NCI-H2081 (cell line): ENCODE results near the gene TUBA3E.
"Not testable (repeated sequence)": the region's sequence is repeated elsewhere in the genome, so short reads cannot be mapped to it uniquely, and the experiment has no call there.

Source experiments
- DNase-seq, 2 experiments: peaks; one replicate each; lab custom pipeline; 2025; lab: John Stamatoyannopoulos, UW

The TUBA3E gene

DNA sequence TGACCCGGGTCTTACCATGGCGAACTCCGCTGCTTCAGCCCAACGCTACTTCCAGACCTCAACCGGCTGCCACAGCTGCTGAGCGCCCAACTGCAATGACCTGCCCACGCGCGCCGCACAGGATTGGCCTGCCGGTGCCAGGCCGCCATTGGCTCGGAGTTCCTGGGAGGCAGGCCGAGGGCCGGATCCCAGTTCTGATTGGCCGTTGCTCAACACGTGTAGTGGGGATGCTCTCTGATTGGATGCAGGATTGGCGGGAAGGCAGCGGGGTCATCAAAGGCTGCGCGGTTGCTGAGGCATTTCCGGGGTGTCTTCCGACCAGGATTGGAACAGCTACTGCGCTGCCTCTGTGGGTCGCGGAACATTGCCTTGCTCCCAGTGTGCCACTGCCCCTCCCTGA lies at the start of gene TUBA3E:
TUBA3E (minus strand) TSS at position 97 of the 400 bp plus-strand sequence; CDS start at position 18, 79 bp downstream.
- DNase-seq: no peak

DNA sequence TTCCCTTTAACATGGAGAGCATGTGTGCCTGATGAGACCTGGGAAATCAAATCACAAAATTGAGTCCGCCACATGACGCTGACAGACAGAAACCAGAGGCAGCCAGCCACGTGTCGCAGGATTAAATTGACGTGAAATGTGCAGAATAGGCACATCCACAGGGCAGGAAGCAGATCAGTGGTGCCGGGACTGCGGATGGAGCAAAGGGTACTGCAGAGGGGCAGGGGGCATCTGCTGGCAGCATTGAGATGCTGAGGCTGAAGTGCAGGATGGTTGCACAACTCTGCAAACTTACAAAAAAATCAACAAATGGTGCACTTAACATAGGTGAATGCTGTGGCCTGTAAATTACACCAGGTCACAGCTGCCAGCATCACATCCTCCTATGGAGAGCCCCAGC lies 48.2 kb upstream of the TUBA3E start:
- DNase-seq: no peak

DNA sequence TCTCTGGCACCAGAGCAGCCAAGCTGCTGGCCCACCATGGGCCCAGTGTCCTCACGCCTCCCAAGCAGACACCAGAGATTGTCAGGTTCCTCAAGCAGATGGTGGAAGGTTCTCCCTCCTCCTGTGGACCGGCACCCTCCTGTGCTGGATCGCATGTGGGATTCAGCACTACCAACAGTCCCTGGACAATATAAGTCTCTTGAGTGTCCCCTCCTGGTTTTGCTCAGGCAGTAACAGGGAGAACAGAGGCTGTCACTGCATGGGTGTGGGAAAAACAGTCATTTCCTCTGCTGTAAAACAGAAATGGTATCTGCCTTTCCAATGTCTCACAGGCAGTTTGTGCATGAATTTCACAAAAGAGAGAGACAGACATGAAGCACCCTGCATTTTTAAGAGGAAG lies 47.7 kb upstream of the TUBA3E start:
- DNase-seq: no peak

DNA sequence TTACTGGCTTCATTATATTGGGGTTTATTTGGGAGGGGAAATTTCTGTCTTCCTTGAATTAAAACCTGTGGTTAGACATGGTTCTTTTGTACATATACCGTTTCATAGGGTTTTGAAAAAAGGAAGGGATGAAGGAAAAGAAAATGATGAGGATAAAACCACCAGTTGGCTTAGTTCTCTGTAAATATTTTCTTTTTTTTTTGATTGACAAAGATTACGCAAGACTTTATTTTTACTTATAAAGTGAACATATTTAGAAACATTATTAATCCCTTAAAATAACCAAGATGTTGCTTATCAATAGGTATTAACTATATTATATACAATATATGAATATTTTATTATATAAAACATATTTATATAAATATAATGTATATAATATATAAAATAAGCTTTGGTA lies 45.1 kb upstream of the TUBA3E start:
- no peak for DNase-seq

DNA sequence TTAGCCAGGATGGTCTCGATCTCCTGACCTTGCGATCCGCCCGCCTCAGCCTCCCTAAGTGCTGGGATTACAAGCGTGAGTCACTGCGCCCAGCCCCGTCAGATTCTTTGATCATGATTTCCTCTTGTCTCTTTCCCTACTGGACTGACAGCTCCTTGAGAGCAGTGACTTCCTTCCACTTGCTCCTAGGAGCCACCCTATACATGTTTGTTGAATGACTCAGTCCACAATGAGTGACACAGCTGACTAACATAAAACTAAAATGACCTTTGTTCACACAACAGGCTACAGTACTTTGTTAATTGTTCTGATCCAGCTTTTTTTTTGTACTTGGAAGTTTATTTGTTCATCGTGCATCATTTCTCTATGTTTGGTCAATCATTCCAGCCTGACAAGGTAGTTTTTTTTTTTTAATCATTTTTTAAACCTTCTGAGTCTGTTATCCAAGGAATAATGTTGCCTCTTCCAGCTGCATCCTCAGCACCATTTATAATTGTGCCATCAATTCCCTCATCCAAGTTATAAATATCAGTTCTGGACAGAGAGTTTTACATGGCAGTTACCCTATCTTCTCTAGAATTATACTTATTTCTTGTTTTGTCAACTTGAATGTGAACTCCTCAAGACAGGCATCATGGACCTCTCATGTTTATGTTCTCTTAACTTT lies 42.9 kb upstream of the TUBA3E start:
- no peak for DNase-seq

DNA sequence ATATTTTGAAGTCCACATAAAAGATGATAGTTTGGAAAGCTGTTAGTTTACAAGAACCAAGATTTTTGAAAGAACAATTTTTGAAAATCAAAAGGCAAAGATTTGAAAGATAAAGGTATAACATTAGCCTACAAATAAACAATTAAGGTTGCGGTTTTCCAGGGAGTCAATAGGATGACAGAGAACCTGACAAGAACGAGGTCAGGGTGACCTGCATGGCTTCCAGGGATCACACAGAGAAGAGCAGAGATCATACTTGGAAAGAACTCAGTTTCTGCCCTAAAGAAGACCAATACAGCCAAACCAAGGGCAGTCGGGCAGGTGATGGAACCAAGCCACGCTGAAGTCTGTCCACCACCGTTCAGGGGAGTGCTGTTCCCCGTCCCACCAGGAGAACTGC lies 41.3 kb upstream of the TUBA3E start:
- DNase-seq: not testable (repeated sequence)

DNA sequence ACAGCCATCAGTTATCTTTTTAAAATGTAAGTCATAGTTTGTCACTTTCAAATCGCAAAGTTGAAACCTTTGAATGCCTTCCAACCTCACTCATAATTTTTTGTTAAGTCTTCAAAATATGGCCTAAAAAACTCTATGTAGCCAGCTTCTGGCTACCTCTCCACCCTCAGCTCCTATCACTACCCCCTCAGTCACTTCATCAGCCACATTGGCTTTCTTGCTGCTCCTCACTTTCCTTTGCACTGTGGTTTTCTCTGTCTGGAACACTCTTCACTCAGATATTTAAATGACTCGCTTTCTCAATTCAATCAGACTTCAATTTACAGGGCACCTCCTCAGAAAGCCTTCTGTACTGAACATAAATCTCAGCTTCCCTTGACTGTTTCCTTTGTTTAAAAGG lies 34.8 kb upstream of the TUBA3E start:
- not testable (repeated sequence) for DNase-seq

DNA sequence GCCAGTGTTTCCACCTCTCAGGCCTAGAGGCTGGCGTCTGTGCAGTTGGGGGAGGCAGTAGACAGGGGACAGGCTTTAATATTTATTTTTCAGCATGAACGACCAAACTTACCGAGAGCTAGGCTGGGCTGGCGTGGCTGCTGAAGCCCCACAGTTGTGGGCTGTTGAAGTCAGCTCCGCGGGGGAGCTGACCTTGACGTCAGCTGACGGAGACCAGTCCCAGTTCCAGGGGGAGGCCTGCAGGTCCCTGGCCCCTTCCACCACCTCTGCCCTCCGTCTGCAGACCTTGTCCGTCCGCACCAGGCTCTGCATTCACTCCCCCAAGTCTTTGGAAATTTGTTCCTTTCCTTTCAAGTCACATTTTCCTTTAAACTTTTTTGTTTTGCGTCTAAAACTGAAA lies 33.4 kb upstream of the TUBA3E start:
- DNase-seq: no peak

DNA sequence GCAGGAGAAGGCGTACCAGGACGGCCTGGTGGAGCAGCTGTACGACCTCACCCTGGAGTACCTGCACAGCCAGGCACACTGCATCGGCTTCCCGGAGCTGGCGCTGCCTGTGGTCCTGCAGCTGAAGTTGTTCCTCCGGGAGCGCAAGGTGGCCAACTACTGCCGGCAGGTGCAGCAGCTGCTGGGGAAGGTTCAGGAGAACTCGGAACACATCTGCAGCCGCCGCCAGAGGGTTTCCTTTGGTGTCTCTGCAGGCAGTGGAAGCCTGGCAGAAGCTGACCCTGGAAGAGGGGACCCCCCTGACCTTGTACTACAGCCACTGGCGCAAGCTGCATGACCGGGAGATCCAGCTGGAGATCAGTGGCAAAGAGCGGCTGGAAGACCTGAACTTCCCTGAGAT lies 32.7 kb upstream of the TUBA3E start:
- DNase-seq: not testable (repeated sequence)

DNA sequence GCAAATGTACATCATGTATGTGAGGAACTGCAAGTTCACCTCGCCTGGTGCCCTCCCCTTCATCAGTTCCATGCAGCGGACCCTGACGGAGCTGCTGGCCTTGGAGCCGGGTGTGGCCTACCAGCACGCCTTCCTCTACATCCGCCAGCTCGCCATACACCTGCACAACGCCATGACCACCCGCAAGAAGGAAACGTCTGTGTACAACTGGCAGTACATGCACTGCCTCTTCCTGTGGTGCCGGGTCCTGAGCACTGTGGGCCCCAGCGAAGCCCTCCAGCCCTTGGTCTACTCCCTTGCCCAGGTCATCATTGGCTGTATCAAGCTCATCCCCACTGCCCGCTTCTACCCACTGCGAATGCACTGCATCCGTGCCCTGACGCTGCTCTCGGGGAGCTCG lies 32.1 kb upstream of the TUBA3E start:
- not testable (repeated sequence) for DNase-seq

DNA sequence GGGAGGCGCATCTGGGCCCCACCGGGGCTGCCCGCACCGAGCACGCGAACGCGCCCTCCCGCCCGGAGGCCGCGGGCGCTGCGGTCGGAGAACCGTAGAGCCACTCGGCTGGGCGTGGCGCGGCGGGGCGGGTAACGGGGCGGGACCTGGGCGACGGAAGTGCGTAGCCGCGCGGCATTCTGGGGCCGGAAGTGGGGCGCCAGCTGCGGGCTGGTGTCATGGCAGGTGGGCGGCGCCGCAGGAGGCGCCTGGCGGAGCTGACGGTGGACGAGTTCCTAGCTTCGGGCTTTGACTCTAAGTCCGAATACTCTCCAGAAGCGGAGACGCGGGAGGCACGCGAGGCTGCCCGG lies 30.9 kb upstream of the TUBA3E start:
- not testable (repeated sequence) for DNase-seq

DNA sequence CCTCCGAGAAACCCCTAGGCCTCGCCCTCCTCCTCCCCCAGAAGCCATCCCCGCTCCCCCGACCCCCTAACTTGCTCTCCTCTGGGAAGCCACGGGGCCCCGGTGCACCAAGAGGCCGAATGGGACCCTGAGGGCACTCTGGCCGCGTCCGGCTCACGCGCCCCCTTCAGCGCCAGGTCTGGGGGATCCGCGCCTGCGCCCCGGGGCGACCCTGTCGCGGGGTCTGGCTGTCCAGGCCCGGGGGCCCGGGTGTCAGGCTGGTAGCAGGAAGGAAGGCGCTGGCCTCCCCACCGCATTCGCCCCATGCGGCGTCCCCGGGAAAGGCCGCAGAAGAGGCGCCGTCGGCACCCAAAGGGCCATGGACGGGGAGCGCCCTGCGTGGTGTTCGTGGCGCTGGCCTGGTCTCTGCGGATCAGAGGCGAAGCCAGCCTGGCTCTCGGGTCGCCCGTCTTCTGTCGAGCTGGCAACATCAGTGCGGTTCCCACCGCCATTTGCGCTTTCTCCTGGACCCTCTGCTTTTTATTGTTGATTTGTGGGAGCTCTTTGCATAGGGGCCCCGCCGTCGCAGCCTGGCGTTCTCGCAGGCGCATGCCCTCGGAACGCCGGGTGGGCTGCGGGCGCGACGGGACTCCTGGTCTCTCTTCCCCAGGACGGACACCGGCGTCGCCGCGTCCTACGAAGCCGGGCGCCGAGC lies 30.4 kb upstream of the TUBA3E start:
- not testable (repeated sequence) for DNase-seq

DNA sequence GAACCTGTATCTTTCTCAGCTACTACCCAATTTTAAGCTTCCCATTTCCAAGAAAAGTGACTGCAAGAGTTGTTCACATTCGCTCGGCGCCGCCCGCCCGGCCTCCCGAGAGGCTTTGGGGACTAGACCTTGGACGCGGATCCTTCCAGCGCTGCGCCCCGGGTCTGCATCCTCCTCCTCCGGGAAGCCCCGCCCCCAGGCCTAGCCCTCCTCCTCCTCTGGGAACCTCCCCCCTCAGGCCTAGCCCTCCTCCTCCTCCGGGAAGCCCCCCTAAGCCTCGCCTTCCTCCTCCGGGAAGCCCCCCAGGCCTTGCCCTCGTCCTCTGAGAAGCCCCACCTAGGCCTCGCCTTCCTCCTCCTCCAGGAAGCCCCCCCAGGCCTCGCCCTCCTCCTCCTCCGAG lies 29.8 kb upstream of the TUBA3E start:
- not testable (repeated sequence) for DNase-seq

DNA sequence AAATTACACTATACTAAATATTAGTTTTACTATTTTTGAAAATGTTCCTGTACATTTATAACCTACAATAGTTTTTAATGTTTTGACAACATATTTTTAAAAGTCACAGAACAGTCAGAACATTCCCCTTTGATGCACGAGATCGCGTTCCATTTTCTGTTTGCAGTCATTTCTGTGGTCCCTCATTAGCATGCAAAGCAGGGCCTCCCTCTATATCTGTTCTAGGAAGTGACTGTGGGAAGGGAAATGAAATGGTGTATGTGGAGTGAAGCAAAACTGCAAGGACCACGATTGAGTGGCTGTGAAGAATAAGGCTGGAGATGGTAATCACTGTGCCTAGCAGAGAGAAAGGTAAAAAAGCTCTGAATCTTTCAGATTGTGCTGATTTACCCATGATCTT lies 24.3 kb upstream of the TUBA3E start:
- DNase-seq: not testable (repeated sequence)

DNA sequence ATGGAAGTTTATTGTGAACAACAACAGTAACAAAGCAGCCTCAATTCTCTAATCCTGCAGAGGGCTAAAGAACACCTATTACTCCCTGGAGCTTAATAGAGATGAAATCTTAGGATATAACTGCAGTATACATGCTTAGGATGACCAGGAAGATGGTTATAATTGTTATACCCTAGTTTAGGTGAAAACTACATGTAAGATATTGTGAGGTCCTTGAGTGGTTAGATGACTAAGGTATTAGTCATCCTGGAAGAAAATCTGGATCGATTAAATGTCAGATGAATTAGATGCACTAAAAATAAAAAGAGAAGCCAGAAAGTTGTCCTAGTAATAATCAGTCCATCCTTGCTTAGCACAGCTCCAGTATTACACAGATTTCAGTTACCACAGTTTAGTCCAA lies 22.3 kb upstream of the TUBA3E start:
- DNase-seq: not testable (repeated sequence)

DNA sequence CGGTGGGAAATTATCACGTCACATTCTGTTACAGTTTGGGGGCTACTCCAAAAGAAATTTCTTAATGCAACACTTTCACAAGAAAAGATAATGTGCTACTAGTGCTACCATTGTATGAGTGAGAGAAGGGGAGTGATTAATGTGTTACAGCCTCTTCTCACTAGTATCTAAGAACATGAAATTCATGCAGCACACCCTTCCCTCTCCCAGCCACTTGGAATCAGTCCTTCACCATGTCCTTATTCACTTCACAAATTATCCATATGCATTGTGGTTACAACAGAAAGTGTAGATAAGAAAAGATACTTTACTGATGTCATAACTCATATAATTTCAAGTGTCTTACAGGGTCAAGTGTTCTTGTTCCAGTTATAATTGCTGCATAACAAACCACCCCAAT lies 20.9 kb upstream of the TUBA3E start:
- DNase-seq: not testable (repeated sequence)

DNA sequence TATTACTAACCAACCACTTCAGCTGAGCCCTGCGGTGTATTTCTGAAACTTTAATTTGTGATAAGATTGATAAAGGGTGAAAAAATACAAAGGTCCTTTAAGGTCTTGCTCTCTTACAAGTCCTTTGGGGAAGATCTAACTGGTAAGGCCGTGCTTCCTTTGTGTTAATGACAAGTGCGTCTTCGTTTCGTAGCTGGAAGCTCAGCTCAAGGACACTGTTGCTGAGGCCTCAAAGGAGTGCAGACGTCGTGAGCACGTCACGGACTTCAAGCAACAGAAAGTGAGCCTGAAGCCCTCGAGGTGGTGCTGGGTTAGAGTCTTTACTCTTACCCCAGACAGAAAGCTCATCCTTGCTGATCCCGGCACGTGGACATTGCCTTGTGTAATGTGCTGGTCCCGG lies 8.8 kb upstream of the TUBA3E start:
- DNase-seq: not testable (repeated sequence)

DNA sequence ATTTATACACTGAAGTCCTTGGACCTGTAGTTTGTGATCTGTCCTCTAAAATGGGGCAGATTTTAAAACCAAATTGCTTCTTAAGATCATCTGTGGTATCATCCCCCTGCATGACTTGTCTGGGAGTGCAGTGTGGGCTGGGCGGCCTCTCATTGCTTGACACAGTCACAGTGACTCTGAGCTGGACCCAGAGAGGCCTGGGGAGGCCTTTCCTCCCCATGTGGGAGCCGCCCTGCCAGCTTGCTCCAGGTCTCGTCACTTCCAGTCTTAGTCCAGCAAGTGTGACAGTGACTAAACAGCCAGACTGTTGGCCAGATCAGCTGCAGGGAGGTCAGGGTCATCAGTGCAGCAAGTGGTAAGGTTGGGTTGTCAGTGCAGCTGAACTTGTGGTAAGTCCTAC lies 4.9 kb upstream of the TUBA3E start:
- DNase-seq: not testable (repeated sequence)

DNA sequence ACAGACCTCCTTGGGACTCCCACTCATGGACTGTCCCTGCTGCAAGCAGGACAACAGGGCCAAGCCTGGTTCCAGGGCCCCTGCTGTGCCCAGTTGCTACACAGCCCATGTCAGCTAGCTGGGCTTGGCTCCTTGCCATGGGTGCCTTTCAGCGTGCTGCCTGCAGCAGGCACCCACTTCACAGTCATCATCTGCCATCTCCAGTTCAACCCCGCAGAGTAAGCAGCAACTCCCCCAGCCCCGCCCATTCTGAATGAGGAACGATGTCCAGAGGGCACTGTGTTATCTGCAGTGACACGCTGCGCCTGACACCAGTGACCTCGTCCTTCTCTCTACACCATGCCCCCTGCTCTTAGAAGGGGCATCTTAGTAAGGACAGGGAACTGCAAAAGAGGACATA lies 4.3 kb upstream of the TUBA3E start:
- not testable (repeated sequence) for DNase-seq

DNA sequence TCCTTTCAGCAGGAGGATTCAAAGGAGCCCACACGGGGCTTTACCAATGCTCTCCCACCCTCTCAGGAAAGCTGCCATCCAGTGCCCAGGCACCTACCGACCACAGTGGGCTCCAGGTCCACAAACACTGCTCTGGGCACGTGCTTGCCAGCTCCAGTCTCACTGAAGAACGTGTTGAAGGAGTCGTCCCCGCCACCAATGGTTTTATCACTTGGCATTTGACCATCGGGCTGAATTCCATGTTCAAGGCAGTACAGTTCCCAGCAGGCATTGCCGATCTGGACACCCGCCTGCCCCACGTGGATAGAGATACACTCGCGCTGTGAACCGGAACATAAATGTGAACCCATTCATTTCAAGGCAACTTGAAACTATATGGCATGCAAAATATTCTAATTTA lies 2.2 kb downstream of the TUBA3E start:
- not testable (repeated sequence) for DNase-seq

DNA sequence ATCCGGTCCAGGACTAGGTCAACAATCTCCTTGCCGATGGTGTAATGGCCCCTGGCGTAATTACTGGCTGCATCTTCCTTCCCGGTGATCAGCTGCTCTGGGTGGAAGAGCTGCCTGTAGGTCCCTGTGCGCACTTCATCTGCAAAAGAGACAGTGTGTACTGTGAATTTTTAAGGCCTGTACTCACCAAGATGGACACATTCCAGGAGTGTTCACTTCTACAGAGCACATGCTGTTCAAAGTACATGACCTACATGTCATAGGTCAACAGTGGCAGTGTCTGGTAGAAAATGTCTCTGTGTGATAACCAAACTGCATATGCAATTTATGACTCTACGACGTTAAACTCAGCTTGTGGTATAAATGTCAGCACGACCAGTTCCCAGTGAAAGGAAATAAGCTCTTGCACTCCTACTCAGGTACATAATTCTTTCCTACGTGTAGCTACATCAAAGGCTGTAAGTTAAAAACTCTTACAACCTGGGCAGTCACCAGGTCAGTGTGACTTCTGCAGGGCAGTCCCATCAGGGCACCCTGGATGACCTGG lies 3.1 kb downstream of the TUBA3E start:
- DNase-seq: not testable (repeated sequence)

DNA sequence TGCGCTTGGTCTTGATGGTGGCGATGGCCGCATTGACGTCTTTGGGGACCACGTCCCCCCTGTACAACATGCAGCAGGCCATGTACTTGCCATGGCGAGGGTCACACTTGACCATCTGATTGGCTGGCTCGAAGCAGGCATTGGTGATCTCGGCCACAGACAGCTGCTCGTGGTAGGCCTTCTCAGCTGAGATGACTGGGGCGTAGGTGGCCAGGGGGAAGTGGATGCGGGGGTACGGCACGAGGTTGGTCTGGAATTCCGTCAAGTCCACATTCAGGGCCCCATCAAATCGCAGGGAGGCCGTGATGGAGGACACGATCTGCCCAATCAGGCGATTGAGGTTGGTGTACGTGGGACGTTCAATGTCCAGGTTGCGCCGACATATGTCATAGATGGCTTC lies 4.4 kb downstream of the TUBA3E start:
- DNase-seq: not testable (repeated sequence)

DNA sequence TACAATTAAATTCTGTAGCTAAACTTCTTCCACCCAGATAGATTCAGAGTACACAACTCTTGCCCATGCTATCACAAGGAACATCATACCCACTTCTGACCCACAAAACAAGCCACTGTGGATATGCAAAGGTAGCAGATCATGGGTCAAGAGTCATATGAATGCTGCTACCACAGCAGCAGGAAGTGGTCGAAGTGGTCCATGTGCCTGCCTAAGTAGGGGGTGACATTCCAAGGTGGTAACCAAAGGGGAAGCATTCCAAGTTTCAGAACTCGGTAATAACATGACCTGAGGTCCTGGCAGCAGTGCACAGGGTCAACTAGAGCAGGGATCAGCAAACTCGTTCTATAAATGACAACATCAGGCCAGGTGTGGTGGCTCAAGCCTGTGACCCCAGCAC lies 5.8 kb downstream of the TUBA3E start:
- DNase-seq: not testable (repeated sequence)
